Right lobe of liver (tissue), 4 donors: ENCODE results near the gene TMEM231.

ENCODE experiments used
- CTCF ChIP-seq, 4 donors: fragments of 200-600 bp in 3 of 4; fragments of 450-650 bp in 1 of 4; IDR thresholded peaks; one replicate each; pipeline versions ENCODE4 v1.5.1 to v1.8.0; 2016 to 2022; ENCODE audit warnings: antibody characterized with exemption in 4 of 4, mild to moderate bottlenecking in 2 of 4
- POLR2A ChIP-seq: fragments of 450-650 bp; IDR thresholded peaks from one replicate; pipeline ENCODE4 v1.6.1; 2017; ENCODE audit warnings: antibody characterized with exemption, mild to moderate bottlenecking
- donor health status: DM: no; HTN: no; CAD: no.
- donor health status: DM: no; HTN: no; CAD: no.
- donor health status: DM: no; HTN: yes; CAD: no.

DNA sequence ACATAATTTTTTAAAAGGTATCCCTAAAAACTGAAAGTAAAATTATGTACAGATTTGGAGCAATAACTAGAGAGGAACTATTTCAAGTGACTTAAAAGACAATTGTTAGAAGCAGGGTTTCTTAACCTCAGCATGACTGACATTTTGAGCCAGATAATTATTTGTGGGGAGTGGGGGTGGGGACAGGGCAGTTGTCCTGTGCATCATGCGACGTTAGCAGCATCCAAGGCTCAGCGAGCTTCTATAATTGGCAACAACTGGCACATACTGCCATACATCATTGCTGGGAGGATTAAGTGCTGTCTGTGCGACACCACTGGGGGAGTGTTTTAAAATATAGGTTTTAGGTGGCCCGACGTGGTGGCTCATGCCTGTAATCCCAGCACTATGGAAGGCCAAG is 37.3 kb upstream of the TMEM231 start:
- TF ChIP-seq CTCF (IDR thresholded peaks at IDR 0.05) (no peak), POLR2A (no peak)
